ENCODE results near the gene TAOK3.

- TF ChIP-seq CTCF (IDR thresholded peaks at IDR 0.05) (no peak), EP300 (IDR thresholded peaks at IDR 0.05) (no peak), POLR2AphosphoS5 (IDR thresholded peaks at IDR 0.05) (no peak)
Observed at GRCh38 chr12:118151755-118152154, 221.0 kb downstream of the TAOK3 start.

All from suprapubic skin (tissue), 4 donors.